Neutrophil (primary cell): ENCODE measurements around the gene BABAM2.
"Not testable (repeated sequence)": the region's sequence is repeated elsewhere in the genome, so short reads cannot be mapped to it uniquely, and the experiment has no call there.

ENCODE experiments used
- H3K27ac ChIP-seq: fragments of 200-600 bp; sonication (generic); 2 replicates; pipeline ENCODE4 v1.5.1; 2016; ENCODE audit warnings: mild to moderate bottlenecking, moderate library complexity
- H3K27me3 ChIP-seq: fragments of 200-600 bp; sonication (generic); 2 replicates; pipeline ENCODE4 v1.6.0; 2016; ENCODE audit warnings: mild to moderate bottlenecking
- H3K36me3 ChIP-seq: fragments of 200-600 bp; sonication (generic); 2 replicates; pipeline ENCODE4 v1.5.1; 2017
- H3K4me1 ChIP-seq, 2 experiments: fragments of 200-600 bp in 1 of 2; sonication (generic) in 1 of 2; 1 replicate in 1 of 2; 2 replicates in 1 of 2; pipeline versions ENCODE4 v1.5.1 to v1.6.1; 2013 to 2016; ENCODE audit warnings: low read depth in 1 of 2, low read length in 1 of 2, mild to moderate bottlenecking in 1 of 2, moderate library complexity in 1 of 2; ENCODE audit not compliant: control insufficient read depth in 1 of 2, insufficient read depth in 1 of 2
- H3K4me3 ChIP-seq, 2 experiments: fragments of 200-600 bp in 1 of 2; sonication (generic) in 1 of 2; 1 replicate in 1 of 2; 2 replicates in 1 of 2; pipeline ENCODE4 v1.5.1; 2013 to 2016; ENCODE audit warnings: low read depth in 1 of 2, low read length in 1 of 2, mild to moderate bottlenecking in 1 of 2, moderate library complexity in 1 of 2
- H3K9me3 ChIP-seq: fragments of 200-600 bp; sonication (generic); 2 replicates; pipeline ENCODE4 v1.5.1; 2016
- TF ChIP-seq, protein P1 (sequence below): fragments of 200-600 bp; sonication (generic); IDR thresholded peaks from 2 replicates; pipeline ENCODE4 v1.5.1; 2016; ENCODE audit warnings: antibody characterized with exemption

Gene BABAM2

DNA sequence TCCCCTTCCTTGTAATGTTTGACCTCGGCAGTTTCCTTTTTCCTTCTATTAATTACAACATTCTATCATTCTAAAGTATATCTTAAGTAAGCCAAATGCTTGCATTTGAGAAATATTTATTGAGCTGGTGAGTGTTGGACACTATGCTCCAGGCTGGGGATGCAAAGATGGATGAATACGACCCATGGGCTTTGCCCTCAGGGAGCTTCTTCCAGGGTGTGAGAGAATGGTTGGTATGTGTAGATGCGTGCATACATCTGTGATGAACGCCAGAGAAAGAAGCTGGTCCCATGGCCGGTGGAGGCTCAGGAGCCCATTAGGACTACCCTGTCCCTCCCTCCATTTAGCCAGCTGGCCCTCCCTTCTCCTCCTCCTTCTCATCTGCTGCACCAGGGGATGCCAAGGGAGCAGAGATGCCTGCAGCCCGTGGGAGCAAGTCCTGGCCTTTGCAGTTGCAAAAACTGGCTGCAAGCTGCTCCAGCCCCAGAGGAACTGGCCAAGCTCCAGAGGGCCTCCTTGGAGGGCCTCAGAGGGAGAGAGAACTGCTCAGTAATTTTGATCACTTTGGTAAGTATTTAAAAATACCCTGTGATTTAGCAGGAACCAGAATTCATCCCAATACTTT lies 436.5 kb downstream of the BABAM2 start:
- Histone ChIP-seq H3K4me3 (no peak overlapping the region), H3K27me3 (no peaks in the 10 kb centered on the region), H3K36me3 (no peaks in the 10 kb centered on the region), H3K9me3 (no peaks in the 10 kb centered on the region), H3K27ac (no peak overlapping the region), H3K4me1 (peaks cover 0 to 3% of the 10 kb centered on the region in 2 experiments)
- TF ChIP-seq, protein P1, sequence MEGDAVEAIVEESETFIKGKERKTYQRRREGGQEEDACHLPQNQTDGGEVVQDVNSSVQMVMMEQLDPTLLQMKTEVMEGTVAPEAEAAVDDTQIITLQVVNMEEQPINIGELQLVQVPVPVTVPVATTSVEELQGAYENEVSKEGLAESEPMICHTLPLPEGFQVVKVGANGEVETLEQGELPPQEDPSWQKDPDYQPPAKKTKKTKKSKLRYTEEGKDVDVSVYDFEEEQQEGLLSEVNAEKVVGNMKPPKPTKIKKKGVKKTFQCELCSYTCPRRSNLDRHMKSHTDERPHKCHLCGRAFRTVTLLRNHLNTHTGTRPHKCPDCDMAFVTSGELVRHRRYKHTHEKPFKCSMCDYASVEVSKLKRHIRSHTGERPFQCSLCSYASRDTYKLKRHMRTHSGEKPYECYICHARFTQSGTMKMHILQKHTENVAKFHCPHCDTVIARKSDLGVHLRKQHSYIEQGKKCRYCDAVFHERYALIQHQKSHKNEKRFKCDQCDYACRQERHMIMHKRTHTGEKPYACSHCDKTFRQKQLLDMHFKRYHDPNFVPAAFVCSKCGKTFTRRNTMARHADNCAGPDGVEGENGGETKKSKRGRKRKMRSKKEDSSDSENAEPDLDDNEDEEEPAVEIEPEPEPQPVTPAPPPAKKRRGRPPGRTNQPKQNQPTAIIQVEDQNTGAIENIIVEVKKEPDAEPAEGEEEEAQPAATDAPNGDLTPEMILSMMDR: no peak

DNA sequence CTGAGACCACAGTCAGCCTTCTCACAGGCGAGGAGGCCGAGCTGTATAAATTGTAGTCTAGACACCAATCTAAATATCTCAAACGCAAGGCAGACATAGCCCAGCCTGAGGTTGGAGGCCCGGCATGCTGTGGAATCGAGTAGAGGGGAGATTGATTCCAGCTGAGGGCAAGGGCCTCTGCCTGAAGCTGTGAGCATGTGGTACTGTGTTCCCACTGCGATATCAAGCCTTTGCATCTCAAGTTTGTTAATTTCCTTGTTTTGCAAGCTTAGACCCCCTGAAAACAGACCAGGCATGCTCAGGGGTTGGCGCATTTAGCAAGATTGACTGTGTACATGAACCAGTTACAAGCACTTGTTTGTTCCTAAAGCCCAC lies 437.0 kb downstream of the BABAM2 start:
- Histone ChIP-seq H3K4me1 (peaks cover 0 to 3% of the 10 kb centered on the region in 2 experiments), H3K36me3 (no peaks in the 10 kb centered on the region), H3K4me3 (no peak overlapping the region), H3K9me3 (no peaks in the 10 kb centered on the region), H3K27ac (no peak overlapping the region), H3K27me3 (no peaks in the 10 kb centered on the region)
- TF ChIP-seq, protein P1: no peak

DNA sequence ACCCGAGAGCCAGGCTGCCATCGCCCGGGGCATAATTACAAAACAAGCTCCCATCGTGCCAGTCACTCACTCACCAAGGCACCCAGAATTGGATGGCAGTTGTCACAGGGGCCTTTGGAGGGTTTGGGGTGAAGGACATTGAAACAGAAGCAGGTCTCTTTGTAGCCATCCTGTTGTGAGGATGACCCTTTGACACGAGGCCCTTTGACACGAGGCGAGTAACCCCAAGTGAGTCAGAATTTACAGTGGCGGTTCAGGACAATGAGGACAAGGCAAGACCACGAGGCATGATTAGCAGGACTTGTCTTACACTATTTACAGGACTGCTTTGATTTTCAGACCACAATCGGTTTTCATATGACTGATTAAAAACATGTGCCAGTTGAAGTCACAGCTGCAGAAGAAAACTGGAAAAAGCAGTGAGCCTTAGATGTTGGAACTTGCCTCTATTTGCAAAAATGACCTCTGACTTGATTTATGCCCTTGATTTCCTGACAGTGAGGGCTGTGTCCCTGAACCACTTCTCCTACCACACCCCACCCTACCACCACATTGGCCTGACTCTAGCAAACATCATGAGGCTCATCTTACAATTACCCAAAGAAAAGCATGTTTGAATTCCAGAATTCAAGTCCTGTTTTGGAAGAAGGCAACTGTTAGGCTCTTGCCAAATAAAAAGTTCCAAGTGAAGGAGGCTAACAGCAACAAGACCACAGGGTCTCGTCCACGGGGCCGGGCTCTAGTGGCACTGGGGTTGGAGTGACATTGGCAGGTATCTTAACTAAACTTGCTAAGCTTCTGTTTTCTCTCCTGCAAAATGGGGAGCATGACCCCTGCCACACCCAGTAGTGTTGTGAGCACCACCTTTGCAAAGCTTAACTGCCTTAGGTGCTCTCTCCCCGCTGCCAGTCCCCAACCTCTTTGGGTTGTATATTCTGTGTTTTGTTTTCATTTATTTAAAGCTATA lies 437.7 kb downstream of the BABAM2 start:
- Histone ChIP-seq H3K4me3 (no peak overlapping the region), H3K27ac (no peak overlapping the region), H3K4me1 (peaks cover 0 to 3% of the 10 kb centered on the region in 2 experiments), H3K9me3 (no peaks in the 10 kb centered on the region), H3K27me3 (no peaks in the 10 kb centered on the region), H3K36me3 (no peaks in the 10 kb centered on the region)
- TF ChIP-seq, protein P1: no peak

DNA sequence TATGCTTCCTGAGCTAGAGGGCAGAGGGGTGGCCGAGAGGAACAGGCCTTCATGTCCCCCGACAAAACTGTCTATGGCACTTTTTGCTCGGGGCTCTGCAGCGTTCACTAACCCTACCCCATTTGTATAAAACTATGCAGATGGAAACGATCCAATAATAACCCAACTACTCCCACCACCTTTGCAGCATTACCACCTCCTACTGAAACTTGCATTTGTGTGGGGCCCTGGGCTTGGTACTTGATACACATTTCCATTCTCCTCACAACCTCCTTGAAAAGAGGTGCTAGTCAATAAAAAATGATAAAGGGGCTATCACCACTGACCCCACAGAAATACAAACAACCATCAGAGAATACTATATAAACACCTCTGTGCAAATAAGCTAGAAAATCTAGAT lies 438.7 kb downstream of the BABAM2 start:
- no peak overlapping the region for H3K4me3 ChIP-seq
- H3K9me3 ChIP-seq: no peaks in the 10 kb centered on the region
- H3K36me3 ChIP-seq: no peaks in the 10 kb centered on the region
- H3K27me3 ChIP-seq: no peaks in the 10 kb centered on the region
- TF ChIP-seq, protein P1: no peak
- H3K4me1 ChIP-seq: peaks cover 0 to 3% of the 10 kb centered on the region in 2 experiments
- H3K27ac ChIP-seq: no peak overlapping the region

GRCh38 chr2:28330722-28331121 lies 440.2 kb downstream of the BABAM2 start:
- not testable (repeated sequence) for H3K27me3 ChIP-seq, H3K4me1 ChIP-seq, H3K4me3 ChIP-seq, H3K27ac ChIP-seq, H3K9me3 ChIP-seq, H3K36me3 ChIP-seq

DNA sequence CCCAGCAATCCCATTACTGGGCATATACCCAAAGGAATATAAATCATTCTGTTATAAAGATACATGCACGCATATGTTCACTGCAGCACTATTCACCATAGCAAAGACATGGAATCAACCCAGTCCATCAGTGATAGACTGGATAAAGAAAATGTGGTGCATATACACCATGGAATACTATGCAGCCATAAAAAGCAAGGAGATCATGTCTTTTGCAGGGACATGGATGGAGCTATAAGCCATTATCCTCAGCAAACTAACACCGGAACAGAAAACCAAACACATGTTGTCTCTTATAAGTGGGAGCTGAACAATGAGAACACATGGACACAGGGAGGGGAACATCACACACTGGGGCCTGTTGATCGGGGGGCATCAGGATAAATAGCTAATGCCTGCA lies 441.3 kb downstream of the BABAM2 start:
- H3K9me3 ChIP-seq, H3K27me3 ChIP-seq, H3K4me1 ChIP-seq, H3K27ac ChIP-seq, H3K36me3 ChIP-seq, H3K4me3 ChIP-seq: not testable (repeated sequence)
